Right lobe of liver (tissue), 6 donors: ENCODE data around the gene RNF182. TPM values are rescaled to one million over a fixed set of nuclear protein-coding genes. Genes with fewer than 3 reads are reported as not detected.

Experiments used
- ATAC-seq, 4 donors: fragments of 200-7000 bp; cut with Tn5 transposase; one replicate each; pipeline ENCODE4 v1.9.1; 2020; ENCODE audit warnings: mild to moderate bottlenecking in 4 of 4, moderate library complexity in 4 of 4
- DNase-seq, 3 donors: peaks; one replicate each; pipeline ENCODE4 v3.0.0-alpha.2; 2020
- H3K27ac ChIP-seq, 3 donors: fragments of 200-600 bp; one replicate each; pipeline ENCODE4 v1.8.0; 2022
- H3K27me3 ChIP-seq, 2 donors: fragments of 200-600 bp; one replicate each; pipeline ENCODE4 v1.8.0; 2022
- H3K36me3 ChIP-seq, 4 donors: fragments of 200-600 bp; sonication (generic) in 1 of 4; one replicate each; pipeline versions ENCODE4 v1.5.1 to v1.8.0; 2017 to 2022; ENCODE audit warnings: control low read depth in 1 of 4
- H3K4me1 ChIP-seq, 4 donors: fragments of 200-600 bp; sonication (generic) in 1 of 4; one replicate each; pipeline versions ENCODE4 v1.5.1 to v1.8.0; 2017 to 2022; ENCODE audit warnings: control low read depth in 1 of 4
- H3K4me3 ChIP-seq, 3 donors: fragments of 200-600 bp; one replicate each; pipeline ENCODE4 v1.8.0; 2022
- H3K9me3 ChIP-seq, 4 donors: fragments of 200-600 bp; sonication (generic) in 1 of 4; one replicate each; pipeline versions ENCODE4 v1.5.1 to v1.8.0; 2017 to 2022; ENCODE audit warnings: control low read depth in 1 of 4
- POLR2A ChIP-seq: fragments of 450-650 bp; IDR thresholded peaks from one replicate; pipeline ENCODE4 v1.6.1; 2017; ENCODE audit warnings: antibody characterized with exemption, mild to moderate bottlenecking
- WGBS: methylation state at CpG from one replicate; pipeline ENCODE4 v1.1.6; 2018; ENCODE audit warnings: low coverage, low lambda C conversion rate; ENCODE audit not compliant: insufficient coverage; ENCODE audit errors: missing lambda C conversion rate; 5-methylcytosine and 5-hydroxymethylcytosine counted together
- intact Hi-C, 2 donors: fragments of 100-400 bp; cut with DNase I; formaldehyde crosslinking; loops; one replicate each; pipeline versions ENCODE4 v1.11.2 to v1.14.1; 2022
- total RNA-seq, 6 experiments: library from RNA; depleted of rRNA in 2 of 6; stranded (reverse); fragments of >200 nt in 2 of 6; fragmentation: NEBNext Ultra II Directional in 3 of 6; extraction: Animal tissue kit (Norgen Biotek cat#: 25700) in 3 of 6; gene quantifications; one replicate each; pipeline versions ENCODE4 v1.1.0 to v1.2.4, GENCODE V29; 2016 to 2023
- TF ChIP-seq, protein P1 (sequence below), 4 donors: fragments of 200-600 bp in 3 of 4; fragments of 450-650 bp in 1 of 4; IDR thresholded peaks; one replicate each; pipeline versions ENCODE4 v1.5.1 to v1.8.0; 2016 to 2022; ENCODE audit warnings: antibody characterized with exemption in 4 of 4, mild to moderate bottlenecking in 2 of 4
- donor health status: DM: no; HTN: yes; CAD: no.
- donor health status: DM: no; HTN: no; CAD: no.
- donor health status: DM: no; HTN: no; CAD: no.
- donor health status: DM: no; HTN: yes; CAD: no.
- donor health status: DM: no; HTN: yes; CAD: no.

The RNF182 gene
- total RNA-seq, 6 experiments from 2014 or later, result not detected

DNA sequence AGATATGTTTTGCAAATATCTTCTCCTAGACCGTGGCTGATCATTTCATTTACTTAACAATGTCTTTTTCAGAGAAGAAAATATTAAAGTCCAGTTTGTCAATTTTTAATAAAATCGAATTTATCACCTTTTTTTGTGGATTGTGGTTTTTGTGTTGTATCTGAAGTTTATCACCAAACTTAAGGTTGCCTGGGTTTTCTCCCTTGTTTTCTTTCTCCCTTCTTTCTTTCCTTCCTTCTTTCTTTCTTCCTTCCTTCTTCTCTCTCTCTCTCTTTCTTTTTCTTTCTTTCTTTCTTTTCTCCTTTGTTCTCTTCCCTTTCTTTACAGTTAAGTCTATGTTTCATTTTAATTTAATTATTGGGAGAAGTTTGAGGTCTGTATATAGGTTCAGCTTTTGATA is 68.7 kb downstream of the RNF182 start:
- Histone ChIP-seq H3K9me3 (no peaks in the 10 kb centered on the region), H3K4me3 (no peak overlapping the region), H3K36me3 (no peaks in the 10 kb centered on the region), H3K4me1 (no peaks in the 10 kb centered on the region), H3K27ac (no peak overlapping the region), H3K27me3 (peaks cover 0 to 3% of the 10 kb centered on the region in 2 donors)
- no peak for TF ChIP-seq POLR2A
- TF ChIP-seq, protein P1, sequence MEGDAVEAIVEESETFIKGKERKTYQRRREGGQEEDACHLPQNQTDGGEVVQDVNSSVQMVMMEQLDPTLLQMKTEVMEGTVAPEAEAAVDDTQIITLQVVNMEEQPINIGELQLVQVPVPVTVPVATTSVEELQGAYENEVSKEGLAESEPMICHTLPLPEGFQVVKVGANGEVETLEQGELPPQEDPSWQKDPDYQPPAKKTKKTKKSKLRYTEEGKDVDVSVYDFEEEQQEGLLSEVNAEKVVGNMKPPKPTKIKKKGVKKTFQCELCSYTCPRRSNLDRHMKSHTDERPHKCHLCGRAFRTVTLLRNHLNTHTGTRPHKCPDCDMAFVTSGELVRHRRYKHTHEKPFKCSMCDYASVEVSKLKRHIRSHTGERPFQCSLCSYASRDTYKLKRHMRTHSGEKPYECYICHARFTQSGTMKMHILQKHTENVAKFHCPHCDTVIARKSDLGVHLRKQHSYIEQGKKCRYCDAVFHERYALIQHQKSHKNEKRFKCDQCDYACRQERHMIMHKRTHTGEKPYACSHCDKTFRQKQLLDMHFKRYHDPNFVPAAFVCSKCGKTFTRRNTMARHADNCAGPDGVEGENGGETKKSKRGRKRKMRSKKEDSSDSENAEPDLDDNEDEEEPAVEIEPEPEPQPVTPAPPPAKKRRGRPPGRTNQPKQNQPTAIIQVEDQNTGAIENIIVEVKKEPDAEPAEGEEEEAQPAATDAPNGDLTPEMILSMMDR (IDR thresholded peaks at IDR 0.05), result no peak
- DNase-seq (no peak), ATAC-seq (no peak)
- intact Hi-C loops, result no loop called here
- WGBS, result 49% methylated on average over 2 of the region's 2 CpGs

DNA sequence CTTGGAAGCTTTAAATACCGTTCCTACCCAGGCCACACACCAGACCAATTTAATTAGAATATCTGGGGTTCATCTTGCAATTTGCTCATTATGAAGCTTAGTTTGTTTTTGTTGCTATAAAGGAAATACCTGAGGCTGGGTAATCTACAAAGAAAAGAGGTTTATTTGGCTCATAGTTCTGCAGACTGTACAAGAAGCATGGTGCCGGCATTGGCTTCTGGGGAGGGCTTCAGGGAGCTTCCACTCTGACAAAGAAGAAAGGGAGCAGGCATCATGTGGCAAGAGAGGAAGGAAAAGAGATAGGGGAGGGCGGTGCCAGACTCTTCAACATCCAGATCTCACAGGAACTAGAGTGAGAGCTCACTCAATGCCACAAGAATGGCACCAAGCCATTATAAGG is 73.6 kb downstream of the RNF182 start:
- 73% methylated on average over 3 of the region's 3 CpGs for WGBS
- intact Hi-C loops, result no loop called here
- no peak for ATAC-seq
- Histone ChIP-seq H3K27me3 (peaks cover 0 to 3% of the 10 kb centered on the region in 2 donors), H3K36me3 (no peaks in the 10 kb centered on the region), H3K27ac (no peak overlapping the region), H3K4me1 (no peaks in the 10 kb centered on the region), H3K4me3 (no peak overlapping the region), H3K9me3 (no peaks in the 10 kb centered on the region)
- no peak for TF ChIP-seq POLR2A
- TF ChIP-seq, protein P1 (IDR thresholded peaks at IDR 0.05), result no peak
- DNase-seq, result no peak

DNA sequence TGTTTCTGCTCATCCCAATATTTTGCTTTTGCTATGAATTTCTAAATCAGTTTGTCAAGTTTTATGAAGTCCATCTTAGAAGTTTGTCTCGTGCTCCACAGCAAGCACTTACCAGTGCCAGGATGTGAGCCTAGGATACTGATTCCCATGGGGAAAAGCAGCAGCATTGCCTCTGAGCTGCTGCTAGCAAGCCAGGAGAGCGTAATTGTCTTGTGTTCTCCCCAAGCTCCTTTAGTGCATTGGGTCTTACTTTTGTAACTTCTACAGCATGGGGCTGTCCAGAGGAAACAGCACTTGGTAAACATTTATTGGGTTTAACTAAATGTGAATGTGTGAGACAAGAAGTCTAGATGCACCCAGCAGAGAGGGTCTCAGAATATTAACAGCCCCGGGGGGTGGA is 76.1 kb downstream of the RNF182 start:
- ATAC-seq (no peak), DNase-seq (no peak)
- Histone ChIP-seq H3K27ac (no peak overlapping the region), H3K9me3 (no peaks in the 10 kb centered on the region), H3K4me1 (no peaks in the 10 kb centered on the region), H3K36me3 (no peaks in the 10 kb centered on the region), H3K27me3 (no peaks in the 10 kb centered on the region), H3K4me3 (no peak overlapping the region)
- 71% methylated on average over 3 of the region's 3 CpGs for WGBS
- intact Hi-C loops, result no loop called here
- TF ChIP-seq, protein P1 (IDR thresholded peaks at IDR 0.05), result no peak
- TF ChIP-seq POLR2A, result no peak

DNA sequence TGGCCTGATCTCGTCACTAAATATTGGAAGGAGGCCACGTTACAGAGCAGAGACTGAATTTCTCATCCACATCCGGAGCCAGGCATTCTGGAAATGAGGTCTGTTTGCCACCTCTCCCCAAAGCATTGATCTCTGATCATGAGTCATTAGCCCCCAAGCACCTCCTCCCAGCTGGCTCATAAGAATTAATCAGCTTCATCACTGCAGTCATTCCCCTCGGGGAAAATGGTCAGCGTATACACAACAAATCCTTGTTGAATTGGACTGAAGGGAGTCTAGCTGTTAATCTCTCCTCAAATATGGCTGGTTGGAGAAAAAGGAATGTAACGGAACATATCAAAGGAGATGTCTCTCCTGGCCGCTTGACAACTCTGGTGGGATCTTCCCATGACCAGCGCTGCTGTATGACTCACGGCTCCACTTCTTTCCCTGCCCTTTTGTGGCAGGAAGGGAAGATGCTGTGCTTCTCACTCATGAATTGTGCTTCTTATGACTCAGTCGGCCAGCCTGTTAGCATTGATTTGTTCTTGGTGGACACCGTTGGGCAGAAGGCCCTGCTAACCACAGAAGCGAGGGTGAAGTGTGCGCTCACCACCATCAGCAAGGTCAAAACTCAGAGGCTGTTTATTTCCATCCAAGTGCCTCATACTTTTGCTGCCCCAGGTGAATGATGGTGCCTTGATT is 76.7 kb downstream of the RNF182 start:
- Histone ChIP-seq H3K9me3 (no peaks in the 10 kb centered on the region), H3K36me3 (no peaks in the 10 kb centered on the region), H3K27me3 (no peaks in the 10 kb centered on the region), H3K4me3 (no peak overlapping the region), H3K27ac (no peak overlapping the region), H3K4me1 (no peaks in the 10 kb centered on the region)
- intact Hi-C loops, result no loop called here
- DNase-seq (no peak), ATAC-seq (no peak)
- 76% methylated on average over 12 of the region's 13 CpGs for WGBS
- no peak for TF ChIP-seq POLR2A
- TF ChIP-seq, protein P1 (IDR thresholded peaks at IDR 0.05), result no peak
